Femur (tissue), 1 donor: ENCODE measurements around the gene TNIK.

ENCODE experiments used
- DNase-seq: peaks from one replicate; pipeline ENCODE4 v3.0.0-alpha.2; 2017

The TNIK gene

DNA sequence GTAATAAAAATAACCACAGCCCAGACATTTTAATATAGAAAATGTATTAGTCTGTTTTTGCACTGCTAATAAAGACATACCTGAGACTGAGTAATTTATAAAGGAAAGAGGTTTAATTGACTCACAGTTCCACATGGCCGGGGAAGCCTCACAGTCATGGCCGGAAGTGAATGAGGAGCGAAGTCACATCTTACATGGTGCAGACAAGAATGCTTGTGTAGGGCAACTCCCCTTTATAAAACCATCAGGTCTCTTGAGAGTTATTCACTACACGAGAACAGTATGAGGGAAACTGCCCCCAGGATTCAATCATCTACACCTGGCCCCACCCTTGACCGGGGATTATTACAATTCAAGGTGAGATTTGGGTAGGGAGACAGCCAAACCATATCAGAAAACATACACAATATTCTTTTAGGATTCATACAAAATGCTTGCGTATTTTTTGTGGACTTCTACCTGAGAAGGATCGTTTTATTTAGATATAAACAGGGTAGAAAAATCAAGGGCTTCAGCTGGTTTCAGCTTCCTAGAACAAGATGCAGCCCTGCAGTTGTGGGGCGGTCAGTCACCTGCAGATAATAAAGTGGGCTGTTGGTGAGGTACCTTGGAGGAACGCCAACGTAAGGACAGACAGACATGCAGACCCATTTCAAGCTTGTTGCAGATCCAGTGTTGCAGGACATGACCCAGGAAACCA, 101.9 kb downstream of the TNIK start:
- no peak for DNase-seq

DNA sequence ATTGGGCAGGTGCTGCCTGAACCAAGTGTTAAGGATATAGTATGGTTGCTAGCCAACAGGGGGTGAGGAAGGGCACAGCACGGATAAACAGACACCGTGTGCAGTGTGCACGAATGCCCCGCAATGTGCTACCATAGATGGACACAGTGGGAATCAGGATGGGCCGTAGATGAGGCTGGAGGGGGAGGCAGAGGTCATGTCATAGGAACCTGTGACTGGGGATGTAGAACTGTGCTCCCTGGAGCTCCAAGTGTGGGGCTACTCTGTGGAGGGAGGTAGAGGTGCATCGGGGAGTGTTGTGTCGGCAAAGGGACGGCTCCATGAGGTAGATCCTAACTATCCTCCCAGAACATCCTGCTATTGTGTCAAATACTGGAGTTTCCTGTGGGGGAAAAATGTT, 102.5 kb downstream of the TNIK start:
- DNase-seq: no peak

DNA sequence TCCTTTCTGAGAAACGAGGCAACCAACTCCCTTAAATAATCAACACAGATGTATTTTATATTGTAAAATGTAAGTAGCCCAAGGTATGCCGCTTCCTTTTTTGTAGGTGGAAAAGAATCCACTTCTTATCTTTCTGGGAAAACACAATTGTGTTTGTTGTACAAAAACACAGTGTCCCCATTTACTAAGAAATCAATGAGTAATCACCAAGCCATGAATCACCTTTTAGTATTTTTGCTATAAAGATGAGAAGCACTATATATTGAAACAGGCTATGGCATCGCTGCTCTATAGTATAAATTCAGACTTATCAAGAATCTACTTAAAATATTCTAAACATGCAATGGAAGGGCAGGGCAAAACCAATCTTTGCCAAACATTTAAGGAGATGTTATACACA, 104.0 kb downstream of the TNIK start:
- DNase-seq: no peak

DNA sequence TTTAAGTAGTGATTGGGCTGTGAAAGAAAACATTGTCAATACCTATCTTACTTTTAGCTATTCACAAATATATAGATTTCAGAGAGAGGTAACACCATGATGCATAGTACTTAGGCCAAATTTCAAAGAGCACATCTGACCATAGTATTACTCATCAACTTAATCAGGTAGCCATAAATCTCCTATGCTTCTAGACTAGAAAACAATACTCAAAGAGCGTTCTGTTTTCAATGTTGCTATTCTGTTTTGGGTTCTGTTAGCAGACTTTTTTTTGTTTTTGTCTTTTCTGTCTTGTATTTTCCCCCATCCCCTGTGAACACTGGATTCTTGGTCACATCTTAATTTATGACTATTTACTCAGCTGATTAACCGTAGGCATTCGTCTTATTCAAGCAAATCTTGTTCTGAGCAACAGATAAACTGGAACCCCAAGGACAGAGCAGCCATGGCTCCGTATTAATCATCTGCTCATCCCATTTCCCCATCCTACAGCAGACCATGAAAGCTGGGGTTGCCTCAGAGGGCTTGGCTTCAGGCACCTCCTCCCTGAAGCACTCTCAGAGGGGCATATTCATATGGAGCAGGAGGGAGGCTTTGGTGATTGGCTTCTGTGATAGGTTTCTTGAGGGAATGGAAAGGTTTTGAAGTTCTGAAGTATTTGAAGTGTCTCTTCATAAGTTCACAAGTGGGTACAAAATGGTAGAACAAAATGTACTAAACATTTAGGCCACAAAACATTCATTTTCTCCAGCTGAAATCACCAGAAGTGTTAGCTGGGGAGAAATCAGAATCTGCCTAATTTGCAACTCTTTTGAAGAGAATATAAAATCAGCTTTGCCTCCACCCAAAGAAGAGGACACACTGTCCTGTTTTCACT, 105.3 kb downstream of the TNIK start:
- DNase-seq: no peak

DNA sequence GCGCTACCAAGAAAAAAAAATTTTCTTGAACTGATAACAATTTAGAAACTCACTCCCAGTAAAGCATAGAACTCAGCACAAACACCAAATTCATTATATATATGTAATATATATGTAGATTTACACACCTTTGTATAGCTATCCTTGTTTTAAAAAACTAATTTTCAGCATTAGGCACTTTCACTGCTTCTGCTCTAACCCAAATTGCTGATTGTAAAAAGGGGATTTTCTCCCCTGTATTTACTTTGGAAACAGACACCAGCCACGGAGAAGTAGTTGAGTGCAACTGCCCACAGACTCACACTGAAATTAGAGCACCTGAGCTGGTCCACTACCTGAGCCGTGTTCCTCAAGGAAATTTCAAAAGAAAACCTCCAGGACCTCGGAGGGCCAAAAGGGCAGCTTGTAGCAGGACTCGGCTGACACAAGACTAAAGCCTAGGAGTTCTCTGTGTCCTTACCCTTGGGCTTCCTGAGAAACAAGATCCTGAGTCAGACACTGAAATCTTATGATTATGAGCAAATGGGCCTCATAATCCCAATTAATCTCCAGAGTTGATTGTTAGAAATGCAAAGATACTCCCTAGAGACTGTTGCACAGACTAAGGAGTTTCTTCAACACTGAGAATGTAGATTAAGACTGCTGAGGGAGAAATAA, 106.0 kb downstream of the TNIK start:
- no peak for DNase-seq

DNA sequence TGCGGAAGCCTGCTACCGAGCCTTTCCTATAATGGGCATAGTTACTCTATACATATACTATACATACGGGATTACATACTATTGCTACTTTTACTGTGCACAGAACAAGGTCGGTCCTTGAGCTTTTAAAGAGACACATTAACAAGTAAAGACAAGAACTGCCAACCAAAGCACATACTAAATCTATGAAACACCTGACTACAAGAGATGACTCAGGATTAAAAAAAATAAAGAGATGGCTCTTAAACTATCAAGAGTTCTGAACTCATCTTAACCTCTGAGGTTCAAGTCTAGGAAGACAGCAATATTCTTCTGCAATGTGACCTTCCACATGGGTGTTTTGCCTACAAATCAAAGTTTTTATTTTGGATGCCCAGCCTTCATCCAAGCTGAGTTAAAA, 106.8 kb downstream of the TNIK start:
- no peak for DNase-seq

DNA sequence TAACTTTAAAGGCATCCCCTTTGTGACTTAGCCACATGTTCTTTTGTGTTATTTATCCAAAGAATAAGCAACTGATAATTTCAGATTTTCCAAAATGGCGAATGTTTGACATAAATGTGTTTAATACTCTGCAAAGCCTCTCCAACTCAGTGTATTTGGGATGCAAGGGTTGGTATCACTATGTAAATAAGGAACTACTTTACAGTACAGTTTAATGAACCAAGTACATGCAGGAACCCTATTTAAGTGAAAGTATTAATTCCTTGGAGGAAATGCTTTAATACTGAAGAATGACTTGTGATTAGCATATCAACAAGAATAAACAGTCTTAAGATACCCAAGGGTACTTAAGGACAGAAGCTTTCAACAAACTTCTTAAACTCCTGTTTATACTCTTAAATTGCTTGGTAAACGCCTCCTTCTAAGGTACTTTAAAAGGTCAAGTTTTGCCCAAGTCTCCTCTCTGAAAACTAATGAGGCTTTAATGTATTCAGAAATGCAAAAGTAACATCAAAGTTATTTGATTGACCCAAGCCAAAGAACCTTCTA, 107.7 kb downstream of the TNIK start:
- no peak for DNase-seq

DNA sequence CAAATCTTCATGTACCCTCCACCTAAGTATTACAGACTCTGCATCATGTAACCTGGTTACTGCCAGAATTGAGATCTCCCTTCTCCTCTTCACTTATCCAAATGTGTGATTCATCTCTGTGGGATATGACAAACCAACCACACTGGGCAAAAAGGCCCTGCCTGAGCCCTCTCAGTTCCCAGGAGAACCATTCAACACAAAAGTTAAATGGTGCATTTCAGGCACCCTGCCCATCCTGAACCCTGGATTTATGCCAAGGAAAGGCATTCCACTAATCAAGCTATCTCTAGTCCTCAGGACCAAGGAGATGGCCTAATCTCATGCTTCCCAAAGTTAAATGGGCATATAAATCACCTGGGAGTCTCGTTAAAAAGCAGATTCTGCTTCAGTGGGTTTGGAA, 108.5 kb downstream of the TNIK start:
- no peak for DNase-seq

DNA sequence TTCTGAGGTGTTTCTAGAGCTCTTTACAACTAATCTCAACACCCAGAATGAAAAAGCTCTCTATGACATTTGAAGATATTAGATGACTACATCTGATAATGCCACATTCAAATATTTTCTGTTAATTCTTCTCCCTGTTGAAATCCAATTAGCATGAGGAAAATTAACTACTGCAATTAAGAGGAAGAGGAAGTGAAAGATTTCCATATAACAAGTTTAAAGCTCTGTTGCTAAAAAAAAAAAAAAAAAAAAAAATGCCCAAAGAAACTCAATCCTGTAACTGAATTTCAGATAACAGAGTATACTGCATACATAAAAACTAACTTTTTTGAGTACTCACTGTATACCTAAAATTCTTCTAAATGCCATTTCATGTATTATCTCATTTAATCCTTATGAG, 109.8 kb downstream of the TNIK start:
- no peak for DNase-seq

DNA sequence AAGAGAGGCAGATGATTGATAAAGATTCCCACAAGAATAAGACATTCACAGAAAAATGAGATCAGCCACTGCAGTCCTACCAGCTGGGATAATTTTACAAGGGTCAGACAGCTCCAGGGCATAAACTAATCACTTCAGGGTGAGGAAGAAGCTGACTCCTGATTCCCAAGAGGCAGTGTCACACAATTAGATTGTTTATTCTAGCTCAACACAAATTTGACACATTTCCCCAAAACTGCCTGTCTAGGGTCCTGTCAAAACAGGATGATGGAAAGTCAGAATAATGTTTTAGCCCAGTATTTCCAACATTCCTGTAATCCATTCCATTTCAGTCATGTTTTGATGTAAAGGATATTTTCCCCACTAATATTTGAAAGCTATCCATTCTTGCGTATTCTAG, 110.8 kb downstream of the TNIK start:
- DNase-seq: no peak

DNA sequence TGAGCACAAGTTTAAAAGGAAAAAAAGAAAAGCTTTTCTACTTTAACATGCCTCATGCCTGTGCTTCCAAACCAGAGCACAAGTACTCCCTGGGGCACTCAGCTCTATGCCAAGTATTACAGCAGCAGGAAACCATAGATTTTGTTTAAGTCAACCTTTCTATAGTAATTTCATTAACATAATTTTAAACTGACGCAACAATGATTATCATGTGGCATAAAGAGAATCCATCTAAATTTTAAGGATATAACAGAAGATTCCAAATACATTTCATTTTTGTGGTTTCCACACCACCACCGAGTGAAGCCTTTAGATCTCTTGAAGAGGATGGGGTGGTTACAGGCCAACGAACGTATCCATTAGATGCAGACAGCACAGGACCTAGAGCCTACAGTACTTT, 112.1 kb downstream of the TNIK start:
- peak; percentile 67 for DNase-seq

DNA sequence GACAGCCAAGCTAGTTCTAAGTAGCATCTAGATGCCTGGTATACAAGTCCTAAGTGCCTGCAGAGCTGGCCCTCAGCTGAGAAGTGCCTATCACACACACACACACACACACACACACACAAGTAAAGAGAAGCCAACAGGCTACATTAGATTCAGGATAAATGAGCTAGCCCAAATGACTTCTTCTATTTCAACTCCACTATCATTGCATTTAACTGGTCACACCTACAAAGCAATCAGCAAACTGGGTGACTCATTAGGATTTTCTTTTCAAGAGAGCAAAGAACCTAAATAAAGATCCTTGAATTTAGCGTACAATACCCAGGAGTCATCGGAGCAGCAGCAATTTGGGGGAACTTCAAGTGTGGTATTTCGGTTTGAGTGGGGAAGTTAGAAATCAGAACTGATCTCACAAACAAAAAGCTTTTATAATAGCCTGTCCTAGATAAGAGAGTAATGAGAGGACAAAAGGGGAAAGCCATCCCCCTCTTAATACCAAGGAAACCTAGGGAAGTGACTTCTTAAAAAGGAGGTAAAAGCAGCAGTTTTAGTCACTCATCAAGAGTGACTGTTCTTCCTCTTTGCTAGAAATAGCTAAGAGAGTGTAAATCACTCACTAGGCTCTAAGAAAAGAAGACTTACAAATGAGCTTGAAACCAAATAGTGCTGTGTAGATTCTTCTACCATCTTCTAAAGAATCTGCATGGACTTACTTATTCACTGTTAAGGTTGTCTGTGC, 112.7 kb downstream of the TNIK start:
- no peak for DNase-seq

DNA sequence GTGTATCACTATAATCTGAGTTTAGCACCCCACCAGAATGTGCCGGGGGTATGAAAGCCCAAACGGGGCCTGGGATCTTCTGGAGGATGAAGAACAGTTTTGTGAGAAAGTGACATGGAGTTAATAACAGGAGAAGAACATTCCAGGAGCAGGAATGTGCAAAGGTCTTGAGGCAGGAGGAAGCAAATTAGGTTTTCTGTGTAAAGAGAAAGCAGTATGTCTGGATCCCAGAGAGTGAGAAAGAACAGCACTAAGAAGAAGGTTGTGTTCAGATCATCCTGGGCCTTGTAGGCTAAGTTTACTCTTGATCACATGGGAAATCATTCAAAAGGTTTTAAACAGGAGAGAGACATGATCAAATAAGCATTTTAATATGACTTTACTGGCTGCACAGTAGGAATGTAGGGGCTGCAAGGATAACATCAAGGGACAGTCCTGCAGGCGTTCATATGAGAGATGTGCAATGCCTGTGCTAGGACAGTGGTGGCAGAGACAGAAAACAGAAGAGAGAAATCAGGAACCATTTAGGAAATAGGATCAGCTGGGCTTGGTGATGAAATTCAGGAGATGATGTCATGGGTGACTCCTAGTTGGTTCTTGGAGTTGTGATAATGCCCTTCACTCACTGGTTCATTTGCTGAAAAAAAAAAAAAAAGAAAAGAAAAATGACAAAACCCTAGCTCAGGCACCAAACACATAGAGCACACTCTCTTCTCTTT, 113.5 kb downstream of the TNIK start:
- no peak for DNase-seq

DNA sequence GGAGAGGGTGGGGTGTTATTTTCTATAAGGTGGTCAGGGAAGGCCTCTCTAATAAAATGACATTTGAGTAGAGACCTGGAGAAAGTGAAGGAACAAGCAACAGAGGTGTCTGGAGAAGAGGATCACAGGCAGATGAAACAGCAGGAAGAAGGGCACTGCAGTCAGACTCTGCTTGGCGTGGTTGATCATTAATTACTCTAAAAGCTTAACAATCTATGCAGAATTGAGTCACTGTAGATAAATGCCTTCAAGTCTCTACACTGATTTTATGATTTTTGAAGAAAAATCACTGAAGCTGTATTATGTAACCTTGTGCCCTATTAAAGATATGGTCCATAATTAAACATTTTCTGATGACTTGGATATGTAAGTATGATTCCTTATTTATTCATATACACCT, 114.2 kb downstream of the TNIK start:
- no peak for DNase-seq

DNA sequence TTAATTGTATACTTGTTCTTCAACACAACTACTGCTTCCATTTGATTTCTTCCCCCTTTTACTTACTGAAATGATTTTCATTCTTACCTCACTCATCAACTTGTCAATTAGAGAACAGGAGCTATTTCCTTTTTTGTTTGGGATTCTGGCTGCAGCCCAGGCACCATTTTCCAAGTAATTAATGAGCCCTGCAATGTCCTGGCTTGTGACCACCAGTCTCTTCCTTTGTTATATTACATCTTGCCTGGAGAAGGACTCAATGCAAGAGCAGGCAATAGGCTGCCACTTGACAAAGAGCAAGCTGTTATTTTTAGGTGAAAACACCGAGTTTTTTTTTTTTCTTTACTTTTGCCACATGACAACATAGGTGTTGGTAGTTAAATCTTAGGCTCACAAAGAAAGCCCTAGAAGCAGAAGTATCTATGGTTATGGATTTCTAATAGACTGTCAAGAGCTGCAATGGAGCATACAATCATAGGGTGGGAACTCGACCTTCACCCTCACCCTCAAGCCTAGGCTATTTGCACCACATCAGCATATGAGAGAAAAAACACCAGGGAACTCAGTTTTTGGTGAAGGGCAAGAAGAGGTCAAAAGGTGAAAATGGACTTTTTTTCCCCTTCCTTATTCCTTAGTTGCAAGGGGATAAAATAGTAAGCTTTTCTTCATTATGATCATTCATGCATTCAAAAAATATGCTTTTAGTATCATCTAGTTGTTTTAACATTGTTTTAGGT, 114.9 kb downstream of the TNIK start:
- DNase-seq: no peak

DNA sequence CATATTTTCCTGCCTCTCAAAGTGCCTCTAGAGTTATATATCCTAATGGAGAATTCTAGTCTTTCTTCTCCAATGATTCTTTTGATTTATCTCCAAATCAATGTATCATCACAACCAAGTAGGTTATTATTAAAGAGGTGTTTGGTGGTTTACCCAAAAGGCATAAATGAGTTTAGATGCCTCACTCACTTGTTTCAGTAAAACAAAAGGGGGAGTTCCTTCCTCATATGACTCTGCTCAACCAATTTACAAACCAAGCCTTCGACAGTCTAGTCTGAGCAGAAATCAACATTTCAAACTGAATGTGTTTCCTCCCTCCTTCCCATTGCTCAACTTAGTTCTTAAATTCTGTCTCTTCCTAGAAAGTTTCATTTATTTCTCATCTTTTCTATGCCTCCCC, 116.5 kb downstream of the TNIK start:
- no peak for DNase-seq

DNA sequence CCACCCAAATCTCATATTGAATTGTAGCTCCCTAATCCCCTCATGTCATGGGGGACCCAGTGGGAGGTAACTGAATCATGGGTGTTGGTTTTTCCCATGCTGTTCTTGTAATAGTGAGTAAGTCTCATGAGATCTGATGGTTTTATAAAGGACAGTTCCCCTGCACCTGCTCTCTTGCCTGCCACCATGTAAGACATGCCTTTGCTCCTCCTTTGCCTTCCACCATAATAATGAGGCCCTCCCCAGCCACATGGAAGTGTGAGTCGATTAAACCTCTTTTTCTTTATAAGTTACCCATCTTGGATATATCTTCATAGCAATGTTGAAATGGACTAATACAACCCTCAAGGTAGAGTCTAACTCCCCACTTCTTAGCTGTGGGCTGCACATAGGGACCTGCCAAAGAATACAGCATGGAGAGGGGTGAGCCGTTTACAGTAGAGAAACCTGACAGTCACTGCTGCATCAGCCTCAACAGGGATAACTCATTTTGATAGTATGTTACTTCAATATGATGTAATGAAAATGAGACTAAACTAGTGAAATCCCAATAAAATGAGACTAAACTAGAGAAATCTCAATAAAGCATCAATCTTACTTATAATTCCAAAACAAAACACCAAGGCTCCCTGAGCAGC, 117.3 kb downstream of the TNIK start:
- DNase-seq: no peak

DNA sequence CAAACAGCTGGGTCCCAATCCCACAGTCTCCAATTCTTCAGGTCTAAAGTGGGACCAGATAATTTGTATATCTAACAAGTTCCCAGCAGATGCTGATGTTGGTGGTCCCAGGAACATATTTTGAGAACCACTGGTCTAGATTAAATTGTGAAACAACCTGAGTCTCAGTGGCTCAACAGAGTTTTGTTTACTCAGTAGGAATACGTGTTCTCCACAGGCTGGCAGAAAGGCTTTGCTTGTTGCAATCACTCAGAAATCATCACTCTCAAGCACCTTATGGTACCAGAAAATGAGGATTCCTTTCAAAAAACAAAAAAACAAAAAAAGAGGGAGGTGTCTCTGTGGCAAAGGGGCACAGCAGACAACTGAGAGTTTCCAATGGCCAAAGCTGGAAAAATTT, 118.0 kb downstream of the TNIK start:
- no peak for DNase-seq

DNA sequence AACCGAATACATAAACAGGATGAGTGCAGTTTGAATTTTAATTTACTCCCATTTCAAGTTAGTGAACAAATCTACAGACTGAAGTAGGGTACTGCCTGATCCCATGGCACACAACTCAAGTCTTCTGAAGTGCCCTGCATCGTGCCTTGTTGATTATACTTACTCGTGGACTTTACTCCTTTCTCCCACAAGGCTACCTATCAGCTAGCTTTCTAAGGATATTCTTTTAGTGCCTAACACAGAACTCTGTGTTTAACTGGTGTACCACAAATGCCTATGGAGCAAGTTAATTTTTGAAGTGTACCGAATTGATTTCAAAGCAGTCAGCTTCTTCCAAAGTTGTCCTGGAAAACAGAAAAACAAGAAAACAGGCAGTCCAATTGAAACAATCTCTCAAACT, 119.8 kb downstream of the TNIK start:
- no peak for DNase-seq

DNA sequence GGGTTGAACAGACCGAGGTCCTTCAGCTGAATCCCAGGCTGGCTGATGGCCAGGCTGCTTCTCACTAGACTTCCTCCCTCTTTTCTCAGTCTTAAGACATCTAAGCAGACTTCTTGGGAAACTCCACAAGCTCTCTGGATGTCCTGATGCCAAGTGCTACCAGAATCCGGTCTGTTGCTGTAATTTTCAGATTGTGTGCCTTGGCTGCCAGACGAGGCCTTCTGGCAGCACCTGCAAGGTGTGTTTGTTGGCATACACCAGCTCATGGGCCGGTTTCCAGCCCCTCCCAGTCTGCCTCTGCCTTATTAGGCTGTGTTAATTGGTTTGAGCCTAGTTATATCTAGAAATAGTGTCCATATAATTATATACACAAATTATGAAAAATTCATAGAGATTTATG, 120.6 kb downstream of the TNIK start:
- no peak for DNase-seq

DNA sequence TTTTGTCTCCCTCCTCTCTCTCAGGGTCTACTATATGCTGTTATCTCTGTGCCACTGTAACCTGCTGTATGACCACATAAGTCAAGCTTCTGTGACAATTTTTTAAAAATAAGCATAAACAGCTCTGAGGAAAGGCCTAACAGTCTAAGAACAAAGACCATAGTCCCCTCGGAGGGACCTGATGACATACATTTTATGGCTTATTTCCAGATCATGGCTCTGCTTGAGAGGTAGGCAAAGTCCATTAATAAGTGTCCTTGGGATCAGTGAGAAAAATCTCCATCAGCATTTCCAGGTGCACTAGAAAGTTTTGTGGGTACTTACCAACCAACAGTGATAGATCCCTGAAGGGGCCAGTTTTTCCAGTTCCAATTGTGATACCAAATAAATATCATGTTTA, 123.8 kb downstream of the TNIK start:
- no peak for DNase-seq
